GM10248 (cell line): Measurements from ENCODE around the gene ASPRV1.

Experiments used
- CTCF ChIA-PET: fragments of 300-600 bp; sonication (Branson Sonifier 250); formaldehyde crosslinking; extraction: SDS; loops from one replicate; lab custom pipeline; 2021; ENCODE audit warnings: antibody characterized with exemption; lab: Yijun Ruan, JAX
- POLR2A ChIA-PET: fragments of 350-650 bp; sonication (Branson Sonifier 250); formaldehyde crosslinking; extraction: SDS; loops from one replicate; lab custom pipeline; 2020; ENCODE audit warnings: antibody characterized with exemption; lab: Yijun Ruan, JAX
- DNase-seq: peaks from one replicate; pipeline ENCODE4 v3.0.0; 2012; ENCODE audit errors: extremely low spot score
- TF ChIP-seq, protein P1 (sequence below): IDR thresholded peaks from 2 replicates; pipeline ENCODE4 v1.5.1; 2012; ENCODE audit warnings: mild to moderate bottlenecking, low read depth; ENCODE audit errors: extremely low read depth, missing control alignments, control extremely low read depth

ASPRV1 gene

DNA sequence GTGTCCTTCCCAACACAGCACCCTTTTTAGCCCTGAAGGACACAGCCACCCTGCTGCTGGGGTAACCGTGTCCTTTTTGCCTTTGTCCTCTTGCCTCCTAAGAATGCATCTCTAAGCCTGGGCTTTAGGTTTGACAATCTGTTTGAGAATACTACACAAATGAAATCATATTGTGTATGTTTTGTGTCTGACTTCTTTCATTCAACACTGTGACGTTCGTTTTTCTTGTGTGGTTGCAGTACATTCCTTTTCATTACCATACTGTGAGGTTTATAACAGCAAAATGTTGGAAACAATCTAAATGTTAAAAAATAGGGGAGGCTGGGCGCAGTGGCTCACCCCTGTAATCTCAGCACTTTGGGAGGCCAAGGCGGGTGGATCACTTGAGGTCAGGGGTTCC is 11.2 kb downstream of the ASPRV1 start:
- POLR2A ChIA-PET: no interaction called here
- DNase-seq: no peak
- TF ChIP-seq, protein P1, sequence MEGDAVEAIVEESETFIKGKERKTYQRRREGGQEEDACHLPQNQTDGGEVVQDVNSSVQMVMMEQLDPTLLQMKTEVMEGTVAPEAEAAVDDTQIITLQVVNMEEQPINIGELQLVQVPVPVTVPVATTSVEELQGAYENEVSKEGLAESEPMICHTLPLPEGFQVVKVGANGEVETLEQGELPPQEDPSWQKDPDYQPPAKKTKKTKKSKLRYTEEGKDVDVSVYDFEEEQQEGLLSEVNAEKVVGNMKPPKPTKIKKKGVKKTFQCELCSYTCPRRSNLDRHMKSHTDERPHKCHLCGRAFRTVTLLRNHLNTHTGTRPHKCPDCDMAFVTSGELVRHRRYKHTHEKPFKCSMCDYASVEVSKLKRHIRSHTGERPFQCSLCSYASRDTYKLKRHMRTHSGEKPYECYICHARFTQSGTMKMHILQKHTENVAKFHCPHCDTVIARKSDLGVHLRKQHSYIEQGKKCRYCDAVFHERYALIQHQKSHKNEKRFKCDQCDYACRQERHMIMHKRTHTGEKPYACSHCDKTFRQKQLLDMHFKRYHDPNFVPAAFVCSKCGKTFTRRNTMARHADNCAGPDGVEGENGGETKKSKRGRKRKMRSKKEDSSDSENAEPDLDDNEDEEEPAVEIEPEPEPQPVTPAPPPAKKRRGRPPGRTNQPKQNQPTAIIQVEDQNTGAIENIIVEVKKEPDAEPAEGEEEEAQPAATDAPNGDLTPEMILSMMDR: no peak
- CTCF ChIA-PET: no interaction called here

DNA sequence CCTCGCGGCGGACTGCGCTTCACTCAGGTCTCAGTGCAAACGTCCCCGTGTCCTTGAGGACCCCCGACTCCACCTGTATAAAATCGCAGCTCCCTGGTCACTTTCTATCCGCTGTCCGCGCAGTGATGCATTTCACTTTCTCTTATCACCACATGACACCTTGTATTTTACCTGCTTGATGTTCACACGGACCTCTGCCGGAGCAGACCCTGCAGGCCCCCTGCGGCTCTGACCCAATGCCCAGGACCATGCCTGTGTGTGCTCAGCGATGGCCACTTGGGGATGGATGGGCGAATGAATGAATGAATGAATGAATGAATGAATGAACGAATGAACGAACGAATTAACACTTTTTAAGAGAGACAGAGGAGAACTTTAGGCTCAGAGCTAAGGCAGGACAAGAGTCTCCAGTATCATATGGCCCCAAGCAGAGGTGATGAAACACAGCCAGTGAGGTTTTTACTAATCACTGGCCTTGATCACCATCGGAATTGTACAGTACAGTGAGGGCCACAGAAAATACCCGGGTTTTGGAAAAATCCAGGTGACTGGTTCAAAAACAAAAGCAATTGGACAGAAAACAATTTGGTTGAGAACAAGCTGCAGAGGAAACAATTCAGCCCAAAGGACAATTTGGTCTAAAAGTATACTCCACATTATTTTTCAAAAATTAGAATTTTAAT is 12.3 kb downstream of the ASPRV1 start:
- ChIA-PET CTCF (interaction anchor here (1.9 kb wide), 1 partner anchor 11 kb away, joined by 5 read pairs; no protein-coding TSS in a partner anchor), POLR2A (no interaction called here)
- TF ChIP-seq, protein P1: no peak
- no peak for DNase-seq

DNA sequence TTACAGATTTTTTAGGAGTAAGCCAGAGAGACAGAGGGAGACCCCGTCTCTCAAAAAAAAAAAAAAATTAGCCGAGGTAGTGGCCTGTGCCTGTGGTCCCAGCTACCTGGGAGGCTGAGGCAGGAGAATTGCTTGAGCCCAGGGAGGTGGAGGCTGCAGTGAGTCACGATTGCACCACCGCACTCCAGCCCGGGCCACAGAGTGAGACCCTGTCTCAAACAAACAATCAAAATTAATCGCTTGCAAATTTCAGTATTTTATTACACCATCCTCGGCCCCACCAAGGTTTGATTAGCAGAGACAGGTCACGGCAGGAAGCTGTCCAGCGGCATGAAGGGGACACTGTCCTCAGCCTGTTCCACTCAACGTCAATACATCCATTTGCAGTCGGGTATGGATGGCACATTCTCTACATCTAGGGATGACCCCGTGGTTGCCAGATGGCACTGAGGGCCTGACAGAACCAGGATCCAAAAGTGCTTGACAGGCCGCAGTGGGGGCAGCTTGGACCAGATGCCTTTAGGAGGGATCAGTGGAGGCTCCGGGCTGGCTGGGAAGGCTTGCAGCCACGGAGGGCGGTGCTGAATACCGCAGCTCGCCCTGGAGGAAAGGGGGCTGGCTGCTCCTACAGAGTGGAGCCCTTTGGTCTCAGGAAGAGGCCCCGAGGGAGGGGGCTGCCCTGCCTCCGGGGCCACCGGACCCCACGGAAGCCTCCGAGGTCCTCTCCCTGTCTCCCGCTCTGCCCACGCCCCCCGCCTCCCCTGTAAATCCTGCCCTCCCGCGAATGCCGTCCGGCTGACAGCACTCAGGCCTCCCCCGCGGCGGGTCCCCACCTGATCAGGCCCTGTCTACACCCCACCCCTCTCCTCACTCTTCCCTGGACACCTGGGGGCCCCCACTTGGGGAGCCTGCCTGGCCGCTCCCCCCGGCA is 13.1 kb downstream of the ASPRV1 start:
- TF ChIP-seq, protein P1: no peak
- DNase-seq: no peak
- CTCF ChIA-PET: interaction anchor here (1.9 kb wide), 1 partner anchor 12 kb away, joined by 5 read pairs; no protein-coding TSS in a partner anchor
- POLR2A ChIA-PET: no interaction called here

DNA sequence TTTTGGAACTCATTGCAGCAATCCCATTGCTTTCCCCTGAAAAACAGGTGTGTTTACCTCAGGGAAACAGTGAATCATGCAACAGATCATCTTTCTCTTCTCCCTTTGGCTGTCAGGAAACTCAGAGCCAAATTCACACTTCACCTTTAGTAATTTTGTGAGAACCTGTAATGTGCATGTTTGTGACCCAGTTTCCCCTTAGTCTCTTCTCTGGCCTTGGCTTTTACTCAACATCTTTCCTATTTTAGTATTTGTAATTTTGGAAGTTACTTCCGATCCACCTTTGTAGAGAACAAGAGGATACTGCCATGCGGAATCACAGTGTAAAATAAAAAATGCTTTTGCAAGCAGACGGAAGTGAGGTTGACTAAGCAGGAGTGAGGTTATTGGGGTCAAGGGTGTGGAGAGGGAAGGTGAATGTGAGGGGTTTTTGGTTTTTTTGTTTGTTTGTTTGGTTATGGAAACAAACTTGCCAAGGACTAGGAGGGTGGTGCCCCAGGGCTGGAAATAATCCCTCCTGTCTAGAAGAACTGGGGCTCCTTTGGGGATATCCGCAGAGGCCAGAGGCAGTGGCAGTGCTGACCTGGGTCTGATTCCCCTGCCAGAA is 14.0 kb downstream of the ASPRV1 start:
- TF ChIP-seq, protein P1: no peak
- ChIA-PET CTCF (interaction anchor here (1.4 to 1.9 kb wide), 2 partner anchors 13 to 35 kb away, joined by 3 to 5 read pairs; no protein-coding TSS in a partner anchor), POLR2A (no interaction called here)
- DNase-seq: no peak

DNA sequence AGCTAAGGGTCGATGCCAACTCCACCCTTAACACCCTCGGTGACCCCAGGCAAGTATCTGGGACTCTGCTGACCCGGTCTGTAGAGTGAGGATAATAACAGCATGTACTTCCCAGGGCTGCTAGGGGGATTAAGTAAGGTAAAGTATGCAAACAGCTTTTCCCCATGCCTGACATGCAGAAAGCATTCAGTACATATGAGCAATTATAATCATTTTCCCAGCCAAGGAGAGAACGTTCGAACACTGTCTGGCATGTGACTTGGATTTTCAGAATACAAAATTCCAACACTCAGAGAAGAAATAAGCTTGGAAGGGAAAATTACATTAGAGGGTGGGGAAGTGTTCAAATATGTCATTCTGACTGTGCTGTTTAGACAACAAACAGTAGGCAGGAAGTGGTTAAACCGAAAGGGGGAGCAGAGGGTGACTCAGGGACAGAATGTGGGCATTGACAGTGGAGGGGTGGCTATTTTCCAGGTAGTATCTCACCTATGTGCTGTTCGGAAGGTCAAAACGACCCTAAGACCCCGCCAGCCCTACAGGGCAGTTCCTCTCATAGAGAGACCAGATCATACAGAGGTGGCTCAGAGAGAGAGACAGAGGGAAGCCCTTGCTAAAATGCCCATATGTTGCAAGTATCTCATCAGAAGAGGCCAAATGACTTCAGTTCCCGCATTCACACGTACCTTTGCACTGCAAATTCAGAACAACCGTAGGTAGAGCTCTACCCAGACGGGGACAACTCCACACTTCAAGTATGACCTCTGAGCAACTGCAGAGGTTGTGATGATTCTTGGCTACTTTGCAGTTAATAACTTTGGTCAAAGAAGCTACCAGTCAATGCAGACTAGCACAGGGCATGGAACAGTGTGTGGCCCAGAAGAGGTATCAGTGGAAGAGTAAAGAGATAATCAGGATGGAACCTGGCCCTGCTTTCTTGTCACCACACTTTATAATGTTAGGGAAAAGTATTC is 14.8 kb downstream of the ASPRV1 start:
- DNase-seq: peak; percentile 66
- CTCF ChIA-PET: interaction anchor here (1.1 to 2.3 kb wide), 7 partner anchors 12 to 36 kb away, joined by 3 to 11 read pairs (median 3); partner anchors contain the start of gene MXD1
- TF ChIP-seq, protein P1: no peak
- POLR2A ChIA-PET: no interaction called here
